GM18505 (cell line): ENCODE results near the gene CCL13.

ENCODE experiments used
- ATAC-seq: cut with Tn5 transposase; IDR thresholded peaks from one replicate; pipeline ENCODE4 v1.9.1; 2021; ENCODE audit not compliant: unreplicated experiment
- POLR2A ChIP-seq: IDR thresholded peaks from 4 replicates; pipeline ENCODE4 v1.6.1; 2011; ENCODE audit warnings: borderline replicate concordance; ENCODE audit not compliant: insufficient read depth, insufficient read length; ENCODE audit errors: extremely low read depth

Gene CCL13

GRCh38 chr17:34349751-34350150 lies 6.5 kb upstream of the CCL13 start:
- ATAC-seq = no peak
- no peak for TF ChIP-seq POLR2A

DNA sequence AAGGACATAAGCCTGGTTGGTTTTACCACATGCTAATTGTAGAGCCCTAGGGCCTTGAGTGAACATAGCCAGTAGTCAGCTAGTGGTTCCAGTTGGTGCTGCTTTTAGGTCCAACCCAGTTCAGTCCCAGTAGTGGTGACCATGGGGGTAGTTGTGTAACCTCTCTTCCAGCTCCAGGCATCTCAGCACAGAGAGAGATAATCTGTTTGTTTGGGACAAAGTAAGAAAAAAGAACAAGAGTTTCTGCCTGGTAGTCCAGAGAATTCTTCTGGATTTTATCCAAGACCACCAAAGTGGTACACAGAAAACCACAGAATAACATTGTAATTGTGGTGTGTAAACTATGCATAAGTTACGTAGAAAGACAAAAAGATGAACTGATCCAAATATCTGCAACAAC lies 5.2 kb upstream of the CCL13 start:
- TF ChIP-seq POLR2A = no peak
- ATAC-seq = no peak

DNA sequence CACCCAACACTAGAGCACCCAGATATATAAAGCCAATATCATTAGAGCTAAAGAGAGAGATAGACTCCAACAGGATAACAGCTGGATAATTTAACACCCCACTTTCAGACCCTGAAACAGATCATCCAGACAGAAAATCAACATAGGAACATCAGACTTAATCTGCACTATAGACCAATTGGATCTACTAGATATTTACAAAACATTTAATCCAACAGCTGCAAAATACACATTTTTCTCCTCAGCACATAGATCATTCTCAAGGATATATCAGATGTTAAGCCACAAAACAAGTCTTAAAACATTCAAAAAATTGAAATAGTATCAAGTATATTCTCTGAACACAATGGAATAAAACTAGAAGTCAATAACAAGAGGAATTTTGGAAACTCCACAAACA lies 4.1 kb upstream of the CCL13 start:
- TF ChIP-seq POLR2A = no peak
- no peak for ATAC-seq

DNA sequence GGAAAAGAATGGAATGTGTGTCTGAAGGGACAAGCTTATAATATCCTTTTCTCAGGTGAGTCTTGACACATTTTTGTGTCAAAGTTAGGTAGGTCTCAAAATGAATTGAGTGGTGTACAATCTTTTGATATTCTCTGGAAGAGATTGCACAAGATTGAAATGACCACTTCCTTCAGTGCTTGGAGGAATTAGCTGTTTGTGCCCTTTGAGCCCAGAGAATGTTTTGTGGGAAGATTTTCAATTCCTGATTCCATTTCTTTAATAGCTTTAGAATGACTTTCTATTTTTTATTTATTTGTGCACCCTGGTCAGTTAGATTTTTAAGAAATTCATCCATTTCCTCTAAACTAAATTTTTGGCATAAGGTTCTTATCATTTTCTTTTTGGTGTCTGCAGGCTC lies 1.6 kb upstream of the CCL13 start:
- no peak for ATAC-seq
- no peak for TF ChIP-seq POLR2A

DNA sequence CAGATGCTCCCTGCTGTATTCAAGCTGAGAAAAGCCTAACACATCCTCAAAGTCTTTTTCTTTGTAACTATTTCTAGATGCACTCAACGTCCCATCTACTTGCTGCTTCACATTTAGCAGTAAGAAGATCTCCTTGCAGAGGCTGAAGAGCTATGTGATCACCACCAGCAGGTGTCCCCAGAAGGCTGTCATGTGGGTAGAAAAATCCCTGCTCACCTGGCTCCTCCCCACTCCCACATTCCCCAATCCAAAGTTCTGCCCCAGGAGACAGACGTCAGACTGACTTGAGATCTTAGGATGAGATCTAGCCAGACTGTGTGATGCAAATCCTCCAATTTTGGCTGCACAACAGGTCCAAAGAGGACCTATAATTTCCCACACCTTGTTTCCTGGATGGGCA lies 1.1 kb downstream of the CCL13 start:
- no peak for ATAC-seq
- no peak for TF ChIP-seq POLR2A

GRCh38 chr17:34358631-34359030 lies 2.4 kb downstream of the CCL13 start:
- ATAC-seq = no peak
- no peak for TF ChIP-seq POLR2A

DNA sequence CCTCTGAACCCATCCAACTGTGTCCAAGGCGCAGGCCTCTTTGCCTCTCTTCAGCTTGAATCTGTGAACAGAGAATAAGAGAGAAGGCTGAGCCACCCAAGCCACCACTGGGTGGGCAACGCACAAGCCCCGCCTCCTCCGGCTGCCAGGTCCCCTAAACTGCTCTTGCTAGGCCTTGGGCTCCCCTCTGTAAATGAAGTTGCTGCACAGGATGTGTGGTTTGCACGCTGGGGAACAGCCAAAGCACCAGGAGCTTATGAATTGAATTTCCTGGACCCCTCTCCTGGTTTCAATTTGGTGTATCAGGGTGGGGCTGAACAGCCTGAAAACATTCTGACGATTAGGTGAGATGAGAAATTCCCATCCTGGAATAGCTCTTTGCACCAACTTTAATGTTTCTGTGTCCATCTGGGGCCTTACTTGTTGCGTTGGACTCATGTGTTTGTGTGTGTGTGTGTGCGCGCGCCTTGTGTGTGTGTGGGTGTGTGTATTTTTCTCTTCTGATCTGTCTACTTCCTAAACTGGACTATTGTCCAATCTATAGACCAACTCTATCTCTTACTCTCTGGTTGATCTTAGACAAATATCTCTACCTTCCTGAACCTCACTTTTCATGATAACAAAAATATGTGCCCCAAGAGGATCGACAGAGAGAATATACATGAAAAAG lies 4.5 kb downstream of the CCL13 start:
- ATAC-seq = no peak

DNA sequence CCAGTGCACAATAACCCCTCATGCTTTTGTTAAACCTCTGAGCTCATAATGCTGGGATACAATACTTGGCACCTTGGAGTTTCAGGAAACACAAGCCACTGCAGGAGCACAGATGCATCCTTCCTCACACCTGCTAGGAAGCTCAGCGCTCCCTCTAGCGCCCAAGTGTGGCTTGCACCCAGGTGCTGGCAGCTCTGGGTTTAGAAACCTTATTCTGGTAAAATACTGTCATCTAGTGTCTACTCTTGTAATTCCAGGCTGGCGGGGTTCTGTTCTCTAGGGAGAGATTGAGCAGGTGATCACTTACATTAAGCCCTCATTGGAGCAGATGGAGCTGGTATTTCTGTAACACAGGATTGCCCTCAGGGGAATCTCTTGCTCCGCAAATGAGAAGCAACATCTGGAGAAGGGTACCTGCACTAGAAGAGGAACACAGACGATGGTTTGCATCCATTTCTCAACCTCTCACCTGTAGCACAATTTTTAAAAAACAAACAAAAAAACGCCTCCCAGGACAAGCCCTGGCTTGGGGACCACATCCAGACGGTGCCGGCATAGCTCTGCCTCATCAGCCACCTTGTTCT lies 5.3 kb downstream of the CCL13 start:
- ATAC-seq = peak; percentile 70

More for the DNA sequence above, 4.5 kb downstream of the CCL13 start:
- no peak for TF ChIP-seq POLR2A

DNA sequence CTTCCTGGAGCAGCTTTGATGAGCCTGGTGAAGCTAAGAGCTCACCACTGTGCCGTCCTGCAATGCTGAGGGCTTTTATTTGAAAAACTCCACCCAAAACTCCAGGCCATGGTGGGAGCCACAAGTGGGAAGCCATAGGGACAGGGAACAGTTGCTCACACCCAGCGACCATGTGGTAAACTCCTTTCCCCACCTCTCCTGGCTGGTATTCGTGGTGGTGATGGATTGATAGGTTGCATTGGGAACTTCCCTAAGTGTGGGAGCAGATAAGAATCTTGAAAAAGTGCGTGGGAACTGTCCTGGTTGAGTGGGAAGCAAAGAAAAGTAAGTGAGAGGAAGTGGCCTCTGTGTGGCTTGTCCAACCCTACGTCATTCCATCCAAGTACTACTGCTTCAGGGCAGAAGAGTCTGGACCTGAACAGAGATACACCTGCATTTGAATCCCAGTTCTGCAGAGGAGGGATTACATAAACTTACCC lies 6.9 kb downstream of the CCL13 start, which contains the start of gene CCL1:
TSS of gene CCL1 (minus strand) at position 51 of the 479 bp plus-strand sequence. CDS start 72 bp downstream, outside the sequence.
- ATAC-seq = no peak
- no peak for TF ChIP-seq POLR2A

More for the DNA sequence above, 5.3 kb downstream of the CCL13 start:
- TF ChIP-seq POLR2A = no peak

- ATAC-seq = no peak
- TF ChIP-seq POLR2A = no peak
These were observed 8.5 kb downstream of the CCL13 start for GRCh38 chr17:34364751-34365150.

- ATAC-seq = no peak
- TF ChIP-seq POLR2A = no peak
These were observed 9.1 kb downstream of the CCL13 start for GRCh38 chr17:34365340-34365739.

DNA sequence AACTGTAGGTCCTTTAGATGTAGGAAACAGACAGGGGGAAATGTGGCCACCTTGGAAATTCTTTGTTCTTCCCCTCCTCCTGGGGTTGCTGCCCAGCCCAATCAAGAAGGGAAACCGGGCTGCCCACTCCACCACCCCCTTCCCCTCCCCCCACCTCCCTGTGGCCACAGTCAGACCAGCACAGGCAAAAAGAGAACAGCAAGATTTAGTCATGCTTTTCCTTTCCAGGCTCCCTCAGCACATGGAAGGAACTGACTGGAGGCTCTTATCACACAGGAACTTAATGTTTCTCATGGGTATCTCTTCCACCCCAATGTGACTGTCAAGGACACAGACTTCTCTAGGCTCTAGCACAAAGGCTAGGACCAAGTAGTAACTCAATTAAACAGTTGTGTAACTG lies 9.7 kb downstream of the CCL13 start:
- ATAC-seq = no peak
- TF ChIP-seq POLR2A = no peak

GRCh38 chr17:34366529-34367107 lies 10.3 kb downstream of the CCL13 start:
- no peak for ATAC-seq
- no peak for TF ChIP-seq POLR2A
